Body of pancreas (tissue), 4 donors: Measurements from ENCODE around the gene ARAP2.

Experiments
- POLR2A ChIP-seq, 3 donors: fragments of 450-650 bp; IDR thresholded peaks; one replicate each; pipeline ENCODE4 v1.6.1; 2016; ENCODE audit warnings: antibody characterized with exemption in 3 of 3, mild to moderate bottlenecking in 2 of 3
- TF ChIP-seq, protein P1 (sequence below), 7 experiments: fragments of 450-650 bp in 4 of 7; fragments of 200-600 bp in 3 of 7; sonication (generic) in 3 of 7; IDR thresholded peaks; one replicate each; pipeline ENCODE4 v1.5.1; 2016 to 2019; ENCODE audit warnings: antibody characterized with exemption in 7 of 7

GRCh38 chr4:36082817-36083216 is 161.5 kb downstream of the ARAP2 start:
- TF ChIP-seq, protein P1, sequence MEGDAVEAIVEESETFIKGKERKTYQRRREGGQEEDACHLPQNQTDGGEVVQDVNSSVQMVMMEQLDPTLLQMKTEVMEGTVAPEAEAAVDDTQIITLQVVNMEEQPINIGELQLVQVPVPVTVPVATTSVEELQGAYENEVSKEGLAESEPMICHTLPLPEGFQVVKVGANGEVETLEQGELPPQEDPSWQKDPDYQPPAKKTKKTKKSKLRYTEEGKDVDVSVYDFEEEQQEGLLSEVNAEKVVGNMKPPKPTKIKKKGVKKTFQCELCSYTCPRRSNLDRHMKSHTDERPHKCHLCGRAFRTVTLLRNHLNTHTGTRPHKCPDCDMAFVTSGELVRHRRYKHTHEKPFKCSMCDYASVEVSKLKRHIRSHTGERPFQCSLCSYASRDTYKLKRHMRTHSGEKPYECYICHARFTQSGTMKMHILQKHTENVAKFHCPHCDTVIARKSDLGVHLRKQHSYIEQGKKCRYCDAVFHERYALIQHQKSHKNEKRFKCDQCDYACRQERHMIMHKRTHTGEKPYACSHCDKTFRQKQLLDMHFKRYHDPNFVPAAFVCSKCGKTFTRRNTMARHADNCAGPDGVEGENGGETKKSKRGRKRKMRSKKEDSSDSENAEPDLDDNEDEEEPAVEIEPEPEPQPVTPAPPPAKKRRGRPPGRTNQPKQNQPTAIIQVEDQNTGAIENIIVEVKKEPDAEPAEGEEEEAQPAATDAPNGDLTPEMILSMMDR (IDR thresholded peaks at IDR 0.05) = no peak
- TF ChIP-seq POLR2A (IDR thresholded peaks at IDR 0.05) = no peak
